ENCODE measurements around the gene KRT15.

Gene KRT15

DNA sequence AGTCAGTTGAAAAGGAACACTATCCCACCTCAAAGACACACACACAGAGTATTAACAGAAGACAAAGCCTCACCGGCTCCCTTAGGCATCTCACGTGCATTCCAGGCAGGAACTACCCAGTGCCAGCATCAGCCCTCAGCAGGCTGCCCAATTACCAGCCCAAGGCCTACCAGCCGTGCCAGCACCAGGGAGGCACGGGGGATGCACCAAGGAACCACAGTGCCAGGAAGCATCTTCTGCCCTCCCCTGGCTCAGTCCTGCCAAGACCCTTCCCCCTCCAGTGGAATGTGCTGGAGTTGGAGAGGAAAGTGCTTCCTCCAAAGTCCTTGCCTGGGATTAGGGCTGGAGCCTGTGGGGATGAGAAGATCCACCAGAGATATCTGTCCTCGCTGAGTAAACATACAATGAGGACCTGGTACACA lies 20.4 kb upstream of the KRT15 start:
- TF ChIP-seq EZH2 (optimal IDR thresholded peaks at IDR 0.05; ENCODE audit: low read depth, low read length) (no peak), EZH2phosphoT487 (IDR thresholded peaks at IDR 0.05; ENCODE audit: low read length) (no peak)
- TF ChIP-seq, protein P1, sequence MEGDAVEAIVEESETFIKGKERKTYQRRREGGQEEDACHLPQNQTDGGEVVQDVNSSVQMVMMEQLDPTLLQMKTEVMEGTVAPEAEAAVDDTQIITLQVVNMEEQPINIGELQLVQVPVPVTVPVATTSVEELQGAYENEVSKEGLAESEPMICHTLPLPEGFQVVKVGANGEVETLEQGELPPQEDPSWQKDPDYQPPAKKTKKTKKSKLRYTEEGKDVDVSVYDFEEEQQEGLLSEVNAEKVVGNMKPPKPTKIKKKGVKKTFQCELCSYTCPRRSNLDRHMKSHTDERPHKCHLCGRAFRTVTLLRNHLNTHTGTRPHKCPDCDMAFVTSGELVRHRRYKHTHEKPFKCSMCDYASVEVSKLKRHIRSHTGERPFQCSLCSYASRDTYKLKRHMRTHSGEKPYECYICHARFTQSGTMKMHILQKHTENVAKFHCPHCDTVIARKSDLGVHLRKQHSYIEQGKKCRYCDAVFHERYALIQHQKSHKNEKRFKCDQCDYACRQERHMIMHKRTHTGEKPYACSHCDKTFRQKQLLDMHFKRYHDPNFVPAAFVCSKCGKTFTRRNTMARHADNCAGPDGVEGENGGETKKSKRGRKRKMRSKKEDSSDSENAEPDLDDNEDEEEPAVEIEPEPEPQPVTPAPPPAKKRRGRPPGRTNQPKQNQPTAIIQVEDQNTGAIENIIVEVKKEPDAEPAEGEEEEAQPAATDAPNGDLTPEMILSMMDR (IDR thresholded peaks at IDR 0.05; ENCODE audit: low read length), result no peak
- Histone ChIP-seq H4K20me1 (ENCODE audit: insufficient read depth, low read length) (no peaks in the 10 kb centered on the region), H3K4me3 (ENCODE audit: low read length) (no peak overlapping the region), H3F3A (ENCODE audit: insufficient read depth, low read length) (no peaks in the 10 kb centered on the region), H3K4me1 (ENCODE audit: low read length) (no peaks in the 10 kb centered on the region), H3K79me2 (ENCODE audit: low read length) (no peaks in the 10 kb centered on the region), H2AFZ (ENCODE audit: low read length) (no peak overlapping the region), H3K4me2 (ENCODE audit: low read depth, low read length) (no peak overlapping the region), H3K9me3 (replicated peaks; ENCODE audit: insufficient read depth, low read length) (no peaks in the 10 kb centered on the region), H3K27me3 (replicated peaks; ENCODE audit: insufficient read depth, low read length) (no peaks in the 10 kb centered on the region), H3K9me2 (replicated peaks; ENCODE audit: insufficient read depth, low read length) (no peaks in the 10 kb centered on the region), H3K27ac (ENCODE audit: low read length) (no peak overlapping the region), H3K36me3 (replicated peaks; ENCODE audit: insufficient read depth, low read length) (no peaks in the 10 kb centered on the region), H3K9ac (ENCODE audit: low read length) (no peak overlapping the region)
- no peak for DNase-seq

DNA sequence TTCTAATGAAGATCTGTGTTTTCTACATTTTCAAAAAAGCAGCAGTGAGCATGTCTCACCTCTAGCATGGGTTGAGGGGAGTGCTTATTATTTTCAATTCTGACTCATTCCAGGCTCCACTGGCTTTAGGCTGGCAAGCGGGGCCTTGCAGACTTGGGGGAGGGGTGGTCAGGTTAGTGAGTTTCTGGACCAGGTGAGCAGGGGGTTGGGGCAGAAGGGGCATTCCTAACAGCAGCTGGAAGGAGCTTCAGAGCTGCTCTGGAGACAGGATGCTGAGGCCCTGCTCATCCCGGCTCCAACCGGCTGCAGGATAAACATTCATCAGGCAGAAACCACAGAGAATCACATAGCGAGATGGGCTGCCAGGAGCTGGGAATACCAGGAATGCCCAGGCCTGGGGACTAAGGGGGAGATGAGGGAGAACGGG lies 19.9 kb upstream of the KRT15 start:
- Histone ChIP-seq H2AFZ (ENCODE audit: low read length) (no peak overlapping the region), H3K27me3 (replicated peaks; ENCODE audit: insufficient read depth, low read length) (no peaks in the 10 kb centered on the region), H3K4me1 (ENCODE audit: low read length) (no peaks in the 10 kb centered on the region), H3K4me3 (ENCODE audit: low read length) (no peak overlapping the region), H3K9ac (ENCODE audit: low read length) (no peak overlapping the region), H3K4me2 (ENCODE audit: low read depth, low read length) (no peak overlapping the region), H3F3A (ENCODE audit: insufficient read depth, low read length) (no peaks in the 10 kb centered on the region), H3K27ac (ENCODE audit: low read length) (no peak overlapping the region), H3K9me2 (replicated peaks; ENCODE audit: insufficient read depth, low read length) (no peaks in the 10 kb centered on the region), H3K79me2 (ENCODE audit: low read length) (no peaks in the 10 kb centered on the region), H3K36me3 (replicated peaks; ENCODE audit: insufficient read depth, low read length) (no peaks in the 10 kb centered on the region), H3K9me3 (replicated peaks; ENCODE audit: insufficient read depth, low read length) (no peaks in the 10 kb centered on the region), H4K20me1 (ENCODE audit: insufficient read depth, low read length) (no peaks in the 10 kb centered on the region)
- DNase-seq, result no peak
- no peak for TF ChIP-seq EZH2 (optimal IDR thresholded peaks at IDR 0.05; ENCODE audit: low read depth, low read length)
- TF ChIP-seq, protein P1 (IDR thresholded peaks at IDR 0.05; ENCODE audit: low read length), result no peak
- no peak for TF ChIP-seq EZH2phosphoT487 (IDR thresholded peaks at IDR 0.05; ENCODE audit: low read length)

DNA sequence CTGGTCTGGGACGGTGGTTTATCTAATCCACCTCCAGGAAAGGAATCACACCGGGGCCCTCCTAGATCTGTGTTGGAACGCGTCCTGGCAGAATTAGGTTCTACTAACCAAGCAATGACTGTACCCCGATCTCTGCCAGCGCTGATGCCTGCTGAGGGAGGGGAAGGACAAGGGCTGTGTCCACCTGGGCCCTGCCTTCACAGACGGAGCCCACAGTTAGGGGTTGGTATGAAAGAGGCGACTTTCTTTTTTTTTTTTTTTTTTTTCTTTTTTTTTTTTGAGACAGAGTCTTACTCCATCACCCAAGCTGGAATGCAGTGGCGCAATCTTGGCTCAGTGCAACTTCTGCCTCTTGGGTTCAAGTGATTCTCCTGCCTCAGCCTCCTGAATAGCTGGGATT lies 19.3 kb upstream of the KRT15 start:
- no peak for DNase-seq
- H3K9me2 ChIP-seq (replicated peaks; ENCODE audit: insufficient read depth, low read length), result no peaks in the 10 kb centered on the region
- no peaks in the 10 kb centered on the region for H3F3A ChIP-seq (ENCODE audit: insufficient read depth, low read length)
- no peak overlapping the region for H3K9ac ChIP-seq (ENCODE audit: low read length)
- no peak overlapping the region for H2AFZ ChIP-seq (ENCODE audit: low read length)
- no peaks in the 10 kb centered on the region for H3K27me3 ChIP-seq (replicated peaks; ENCODE audit: insufficient read depth, low read length)
- no peak overlapping the region for H3K4me2 ChIP-seq (ENCODE audit: low read depth, low read length)
- H3K79me2 ChIP-seq (ENCODE audit: low read length), result no peaks in the 10 kb centered on the region
- no peak overlapping the region for H3K4me3 ChIP-seq (ENCODE audit: low read length)
- no peaks in the 10 kb centered on the region for H3K9me3 ChIP-seq (replicated peaks; ENCODE audit: insufficient read depth, low read length)
- H3K4me1 ChIP-seq (ENCODE audit: low read length), result no peaks in the 10 kb centered on the region
- no peak for TF ChIP-seq EZH2phosphoT487 (IDR thresholded peaks at IDR 0.05; ENCODE audit: low read length)
- TF ChIP-seq, protein P1 (IDR thresholded peaks at IDR 0.05; ENCODE audit: low read length), result no peak
- no peak for TF ChIP-seq EZH2 (optimal IDR thresholded peaks at IDR 0.05; ENCODE audit: low read depth, low read length)
- H3K27ac ChIP-seq (ENCODE audit: low read length), result no peak overlapping the region
- H3K36me3 ChIP-seq (replicated peaks; ENCODE audit: insufficient read depth, low read length), result no peaks in the 10 kb centered on the region
- H4K20me1 ChIP-seq (ENCODE audit: insufficient read depth, low read length), result no peaks in the 10 kb centered on the region
